Omental fat pad (tissue), 4 donors: ENCODE measurements around the gene SLC16A13. TPM values are rescaled to one million over a fixed set of nuclear protein-coding genes. Genes with fewer than 3 reads are reported as not detected.

Experiments used
- ATAC-seq: fragments of 150-250 bp; one replicate; pipeline ENCODE4 v1.9.1; 2016; ENCODE audit warnings: mild to moderate bottlenecking, moderate library complexity; ENCODE audit not compliant: low FRiP score
- DNase-seq: peaks from one replicate; pipeline ENCODE4 v3.0.0-alpha.2; 2019; ENCODE audit warnings: low spot score
- total RNA-seq, 4 donors: library from RNA; depleted of rRNA; stranded (reverse); fragments of >200 nt; gene quantifications; one replicate each; pipeline ENCODE4 v1.1.0, GENCODE V29; 2016
- TF ChIP-seq, protein P1 (sequence below), 3 donors: fragments of 450-650 bp; IDR thresholded peaks; one replicate each; pipeline ENCODE4 v1.5.1; 2016 to 2017; ENCODE audit warnings: antibody characterized with exemption in 3 of 3, mild to moderate bottlenecking in 3 of 3, moderate library complexity in 2 of 3

Gene SLC16A13
- total RNA-seq, 4 donors from 2014 or later: 0.74 to 2.2 (median 1.5) TPM

DNA sequence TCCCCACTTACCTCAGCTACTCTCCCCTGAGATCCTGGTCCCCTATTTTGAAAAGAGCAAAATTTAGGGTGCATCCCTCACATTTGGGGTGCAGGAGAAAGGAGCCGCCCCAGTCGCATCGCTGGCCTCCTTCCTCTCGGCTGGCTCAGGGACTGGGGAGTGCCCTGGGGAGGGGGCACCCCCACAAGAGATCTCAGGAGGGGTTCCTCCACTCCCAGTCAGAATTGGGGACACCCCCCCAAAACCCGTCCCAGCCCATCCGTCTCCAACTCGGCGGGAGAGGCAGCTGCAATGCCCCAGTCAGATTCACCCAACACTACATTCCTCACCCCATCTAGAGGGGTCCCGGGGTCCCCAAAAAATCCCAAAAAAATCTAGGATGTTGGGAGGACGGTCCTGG, 16.4 kb upstream of the SLC16A13 start:
- TF ChIP-seq, protein P1, sequence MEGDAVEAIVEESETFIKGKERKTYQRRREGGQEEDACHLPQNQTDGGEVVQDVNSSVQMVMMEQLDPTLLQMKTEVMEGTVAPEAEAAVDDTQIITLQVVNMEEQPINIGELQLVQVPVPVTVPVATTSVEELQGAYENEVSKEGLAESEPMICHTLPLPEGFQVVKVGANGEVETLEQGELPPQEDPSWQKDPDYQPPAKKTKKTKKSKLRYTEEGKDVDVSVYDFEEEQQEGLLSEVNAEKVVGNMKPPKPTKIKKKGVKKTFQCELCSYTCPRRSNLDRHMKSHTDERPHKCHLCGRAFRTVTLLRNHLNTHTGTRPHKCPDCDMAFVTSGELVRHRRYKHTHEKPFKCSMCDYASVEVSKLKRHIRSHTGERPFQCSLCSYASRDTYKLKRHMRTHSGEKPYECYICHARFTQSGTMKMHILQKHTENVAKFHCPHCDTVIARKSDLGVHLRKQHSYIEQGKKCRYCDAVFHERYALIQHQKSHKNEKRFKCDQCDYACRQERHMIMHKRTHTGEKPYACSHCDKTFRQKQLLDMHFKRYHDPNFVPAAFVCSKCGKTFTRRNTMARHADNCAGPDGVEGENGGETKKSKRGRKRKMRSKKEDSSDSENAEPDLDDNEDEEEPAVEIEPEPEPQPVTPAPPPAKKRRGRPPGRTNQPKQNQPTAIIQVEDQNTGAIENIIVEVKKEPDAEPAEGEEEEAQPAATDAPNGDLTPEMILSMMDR (IDR thresholded peaks at IDR 0.05): no peak
- ATAC-seq (no peak), DNase-seq (no peak)

DNA sequence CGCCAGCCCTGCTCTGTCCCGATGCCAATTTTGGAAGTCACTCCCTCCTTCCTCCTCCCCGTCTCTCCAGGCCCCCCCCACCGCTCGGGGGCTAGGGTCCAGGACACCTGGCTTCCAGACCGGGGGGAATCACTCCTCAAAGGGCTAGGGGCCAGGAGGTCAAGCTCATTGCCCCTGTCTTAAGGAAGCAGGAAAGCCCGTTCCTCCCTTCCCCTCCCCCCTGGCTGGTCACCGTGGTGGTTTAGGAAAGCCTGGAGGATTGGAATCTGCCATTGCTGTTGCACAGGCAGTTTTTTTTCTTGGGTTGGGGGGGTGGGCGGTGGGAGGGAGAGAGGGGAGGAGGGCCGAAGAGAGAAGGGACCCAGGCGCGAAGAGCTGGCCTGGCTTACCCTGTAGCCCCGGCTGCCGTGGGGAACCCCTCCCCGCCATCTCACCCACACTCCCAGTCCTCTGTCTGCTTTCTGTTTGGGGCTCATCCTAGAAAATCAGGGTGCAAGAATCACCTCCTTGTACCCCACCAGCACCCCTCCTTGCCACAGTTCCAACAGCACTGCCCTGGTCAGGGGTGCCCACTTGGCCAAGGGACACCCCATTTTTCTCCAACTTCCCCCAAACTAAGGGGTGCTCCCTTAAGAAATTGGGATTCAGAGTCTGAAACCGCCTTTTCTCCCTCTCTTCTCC, 15.8 kb upstream of the SLC16A13 start:
- TF ChIP-seq, protein P1 (IDR thresholded peaks at IDR 0.05): no peak
- ATAC-seq (no peak), DNase-seq (no peak)

DNA sequence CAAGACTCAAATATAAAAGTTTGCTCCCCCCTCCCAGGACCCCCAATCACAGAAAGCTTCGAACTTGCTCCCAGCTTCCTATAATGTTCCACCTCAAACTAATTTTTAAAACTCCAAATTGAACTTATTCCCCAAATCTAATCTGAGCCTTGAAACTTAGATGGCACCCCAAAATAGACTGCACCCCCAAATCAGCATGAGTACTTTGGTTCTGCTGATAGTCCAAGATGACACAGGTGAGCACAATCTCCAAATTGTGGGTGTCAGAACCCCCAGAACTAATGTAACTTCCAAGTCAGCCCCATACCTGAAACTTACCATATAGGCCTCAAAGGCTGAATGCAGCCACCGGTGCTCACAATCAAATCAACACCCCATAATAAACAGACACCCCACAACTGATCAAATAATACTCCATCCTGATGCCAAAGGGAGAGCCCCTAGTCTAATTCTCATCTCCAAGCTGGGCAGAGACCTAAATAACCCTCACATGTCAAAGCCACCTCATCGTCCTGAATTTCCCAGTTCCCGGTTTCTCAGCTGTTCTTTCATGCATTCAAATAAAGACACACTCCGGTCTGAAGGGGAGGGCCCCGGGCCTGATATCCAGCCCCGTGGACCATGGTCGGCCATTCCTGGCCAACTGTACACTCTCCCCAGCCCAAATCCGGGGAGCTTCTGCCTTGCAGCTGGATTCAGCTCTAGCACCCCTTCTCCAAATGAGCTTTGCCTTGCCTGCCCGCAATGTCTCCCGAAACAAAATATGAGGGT, 14.7 kb upstream of the SLC16A13 start:
- TF ChIP-seq, protein P1 (IDR thresholded peaks at IDR 0.05): no peak
- no peak for ATAC-seq
- no peak for DNase-seq

DNA sequence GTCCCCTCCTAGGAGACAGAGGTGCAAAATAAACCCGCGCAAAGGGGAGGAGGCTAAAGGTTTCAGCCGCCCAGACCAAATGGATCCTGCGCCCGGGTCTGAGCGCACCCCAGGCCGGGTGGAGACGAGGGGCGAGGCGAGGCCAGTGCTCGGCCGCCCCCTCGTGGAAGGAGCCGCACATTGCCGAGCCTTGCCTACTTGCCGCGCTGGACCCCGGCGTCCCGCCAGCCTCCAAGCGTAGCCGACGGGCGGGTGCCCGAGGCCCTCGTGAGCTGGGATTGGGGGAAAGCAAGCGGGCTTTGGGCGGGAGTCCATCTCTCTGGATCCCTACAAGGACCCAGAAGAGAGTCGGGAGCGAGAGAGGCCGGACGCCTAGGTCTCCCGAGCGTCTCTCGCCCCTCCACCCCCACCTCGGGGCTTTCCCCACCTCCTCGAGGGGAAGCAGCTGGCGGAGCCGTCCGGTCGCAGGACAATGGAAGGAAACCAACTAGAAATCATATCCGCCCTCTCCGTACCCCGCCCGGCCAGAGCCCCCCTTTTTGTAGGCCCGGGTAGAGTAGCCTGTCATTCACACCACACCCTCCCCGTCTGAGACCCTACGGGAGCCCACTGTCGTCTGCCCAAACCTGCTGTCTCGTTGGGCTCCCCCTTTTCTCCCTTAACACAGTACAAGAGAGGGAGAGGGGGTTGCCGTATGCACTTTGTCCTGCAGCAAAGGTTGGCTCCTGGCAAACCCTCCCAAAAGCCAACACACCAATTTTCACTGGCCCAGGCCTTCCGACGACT, 13.6 kb upstream of the SLC16A13 start:
- TF ChIP-seq, protein P1 (IDR thresholded peaks at IDR 0.05): peak in 2 of 3 donors; percentile 23 to 76
- DNase-seq (peak; percentile 64), ATAC-seq (peak; percentile 55)

DNA sequence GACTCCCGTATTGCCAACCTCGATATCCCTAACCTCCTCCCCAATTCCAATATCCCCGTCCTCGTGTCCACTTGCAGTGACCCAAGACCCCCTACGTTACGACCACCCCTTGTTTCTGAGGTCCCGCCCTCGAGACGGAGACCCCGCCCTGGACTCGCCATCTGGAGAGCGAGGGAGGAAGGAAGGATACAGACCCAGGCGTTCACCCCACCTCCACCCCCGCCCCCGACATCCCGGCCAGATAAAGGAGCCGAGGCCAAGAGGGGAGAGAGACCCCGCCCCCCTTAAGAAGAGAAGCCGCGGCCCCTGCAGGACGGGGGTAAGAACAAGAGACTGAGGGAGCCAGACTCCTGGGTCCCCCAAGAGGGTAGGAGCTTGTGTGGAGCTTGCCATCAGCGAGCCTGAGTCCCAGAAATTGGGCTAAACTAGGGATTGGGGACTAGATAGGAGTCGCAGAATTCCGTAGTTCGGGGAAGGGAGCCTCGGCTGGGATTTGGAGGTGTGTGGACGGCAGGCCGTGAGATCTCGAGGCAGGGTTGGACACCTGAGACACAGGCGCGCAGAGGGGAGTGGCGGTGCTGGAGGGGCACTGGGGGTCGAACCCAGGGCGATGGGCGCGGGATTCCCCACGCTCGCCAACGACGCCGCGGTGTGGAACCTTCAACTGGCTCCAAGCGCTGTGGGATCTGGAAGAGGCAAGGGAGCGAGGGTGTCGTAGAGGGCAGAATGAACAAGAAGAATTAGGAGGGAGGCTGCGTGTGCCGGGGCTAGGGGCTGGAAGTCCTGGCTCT, 12.8 kb upstream of the SLC16A13 start, which contains the start of gene BCL6B:
BCL6B (plus strand) TSS at position 270 of the 791 bp plus-strand sequence. CDS start 622 bp downstream, outside the sequence.
- TF ChIP-seq, protein P1 (IDR thresholded peaks at IDR 0.05): no peak
- no peak for DNase-seq
- no peak for ATAC-seq
